ENCODE data around the gene NDUFB2. TPM values are rescaled to one million over a fixed set of nuclear protein-coding genes. Genes with fewer than 3 reads are reported as not detected.

Gene NDUFB2
- total and polyA plus RNA-seq, 9 of the 15 experiments (the other 6 are each of a cell fraction or from before 2014, with no cell fraction given): 220 to 2,075 (median 320) TPM

DNA sequence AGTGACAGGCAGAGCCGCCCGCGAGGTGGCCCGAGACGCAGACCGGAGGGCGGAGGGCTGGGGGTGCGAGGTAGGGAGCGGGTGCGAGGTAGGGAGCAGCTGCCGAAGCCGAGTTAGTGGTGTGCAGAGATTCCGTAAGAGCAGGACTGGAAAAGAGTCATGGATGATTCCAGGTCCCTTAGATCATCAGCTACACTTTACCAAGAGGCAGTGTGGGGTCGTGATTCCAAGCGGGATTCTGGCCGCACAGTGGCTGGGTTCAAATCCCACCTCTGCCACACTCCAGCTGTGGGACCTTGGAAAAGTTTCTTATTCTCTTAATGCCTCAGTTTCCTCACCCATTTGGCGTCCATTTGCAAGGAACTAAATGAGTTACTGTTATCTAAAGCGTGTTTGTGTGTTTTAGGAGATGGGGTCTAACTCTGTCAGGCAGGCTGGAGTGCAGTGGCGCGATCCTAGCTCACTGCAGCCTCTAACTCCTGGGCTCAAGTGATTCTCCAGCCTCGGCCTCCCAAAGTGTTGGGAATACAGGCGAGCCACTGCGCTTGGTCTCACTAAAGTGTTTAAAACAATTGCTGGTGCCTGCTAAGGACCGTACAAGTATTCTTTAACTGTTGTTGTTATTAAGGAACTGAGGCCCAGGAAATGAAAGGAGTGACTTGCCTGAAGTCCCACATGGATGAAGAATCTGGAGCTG is 1.1 kb downstream of the NDUFB2 start (continued):
- TF ChIP-seq ZNF175 (CRISPR knock-in tag; IDR thresholded peaks at IDR 0.05; ENCODE audit: low read depth) (no peak), FOXK2 (conservative IDR thresholded peaks at IDR 0.05 in 1 of 2, IDR thresholded peaks at IDR 0.05 in 1 of 2; ENCODE audit: low read depth in 2 of 2) (no peak), RUNX1 (IDR thresholded peaks at IDR 0.05; ENCODE audit: low read depth) (no peak), TFE3 (CRISPR knock-in tag; IDR thresholded peaks at IDR 0.05) (no peak), ELF4 (CRISPR knock-in tag; IDR thresholded peaks at IDR 0.05) (0 out of 2 replicates have a peak, but pooled peaks have one; percentile 12), PBX2 (CRISPR knock-in tag; IDR thresholded peaks at IDR 0.05; ENCODE audit: low read depth) (peak; percentile 80), PBX2 (tag; conservative IDR thresholded peaks at IDR 0.05; ENCODE audit: low read depth) (peak; percentile 78; the same call in 1 of the 2 replicates), RB1 (IDR thresholded peaks at IDR 0.05; ENCODE audit: low read depth) (no peak), NR3C1 (CRISPR knock-in tag; IDR thresholded peaks at IDR 0.05) (no peak), CBX1 (IDR thresholded peaks at IDR 0.05; ENCODE audit: low read depth) (no peak), POLR2B (IDR thresholded peaks at IDR 0.05; ENCODE audit: low read depth, partially characterized antibody) (peak; percentile 11), ZNF212 (CRISPR knock-in tag; IDR thresholded peaks at IDR 0.05) (no peak), IRF2 (CRISPR knock-in tag; IDR thresholded peaks at IDR 0.05) (no peak), ZNF239 (CRISPR knock-in tag; IDR thresholded peaks at IDR 0.05) (no peak), MAZ (CRISPR knock-in tag; conservative IDR thresholded peaks at IDR 0.05 in 1 of 2, IDR thresholded peaks at IDR 0.05 in 1 of 2) (peak in 1 of 2 experiments; percentile 4; a peak in 1 of 4 replicates), ZNF584 (CRISPR knock-in tag; IDR thresholded peaks at IDR 0.05; ENCODE audit: low read depth) (0 out of 2 replicates have a peak, but pooled peaks have one; percentile 16), PTBP1 (IDR thresholded peaks at IDR 0.05; ENCODE audit: low read depth, low read length) (0 out of 2 replicates have a peak, but pooled peaks have one; percentile 10), NELFE (IDR thresholded peaks at IDR 0.05; ENCODE audit: insufficient read depth, insufficient read length) (no peak), ATF7 (IDR thresholded peaks at IDR 0.05) (no peak), ZNF146 (CRISPR knock-in tag; IDR thresholded peaks at IDR 0.05; ENCODE audit: unreplicated experiment) (no peak), XRCC3 (IDR thresholded peaks at IDR 0.05) (no peak)
- TF ChIP-seq, protein P1, sequence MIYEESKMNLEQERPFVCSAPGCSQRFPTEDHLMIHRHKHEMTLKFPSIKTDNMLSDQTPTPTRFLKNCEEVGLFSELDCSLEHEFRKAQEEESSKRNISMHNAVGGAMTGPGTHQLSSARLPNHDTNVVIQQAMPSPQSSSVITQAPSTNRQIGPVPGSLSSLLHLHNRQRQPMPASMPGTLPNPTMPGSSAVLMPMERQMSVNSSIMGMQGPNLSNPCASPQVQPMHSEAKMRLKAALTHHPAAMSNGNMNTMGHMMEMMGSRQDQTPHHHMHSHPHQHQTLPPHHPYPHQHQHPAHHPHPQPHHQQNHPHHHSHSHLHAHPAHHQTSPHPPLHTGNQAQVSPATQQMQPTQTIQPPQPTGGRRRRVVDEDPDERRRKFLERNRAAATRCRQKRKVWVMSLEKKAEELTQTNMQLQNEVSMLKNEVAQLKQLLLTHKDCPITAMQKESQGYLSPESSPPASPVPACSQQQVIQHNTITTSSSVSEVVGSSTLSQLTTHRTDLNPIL (CRISPR knock-in tag; IDR thresholded peaks at IDR 0.05): no peak

Measured in K562 (cell line).